NB4 (cell line): ENCODE measurements around the gene RASSF4.

Experiments used
- DNase-seq: peaks from one replicate; pipeline ENCODE4 v3.0.0; 2010; ENCODE audit warnings: low read depth
- H3K4me3 ChIP-seq: one replicate; pipeline ENCODE4 v1.5.1; 2011; ENCODE audit warnings: mild to moderate bottlenecking, low read depth, low read length, moderate library complexity
- MYC ChIP-seq: IDR thresholded peaks from 2 replicates; pipeline ENCODE4 v1.6.1; 2011; ENCODE audit warnings: low read depth, low read length
- POLR2A ChIP-seq: IDR thresholded peaks from 2 replicates; pipeline ENCODE4 v1.6.1; 2011; ENCODE audit warnings: mild to moderate bottlenecking; ENCODE audit not compliant: insufficient read length; ENCODE audit errors: extremely low read depth
- TF ChIP-seq, protein P1 (sequence below): IDR thresholded peaks from 2 replicates; pipeline ENCODE4 v1.6.1; 2011; ENCODE audit warnings: low read depth, low read length
- TF ChIP-seq, protein P2 (sequence below): IDR thresholded peaks from one replicate; pipeline ENCODE4 v1.5.1; 2012; ENCODE audit warnings: low read depth, low read length

The RASSF4 gene

DNA sequence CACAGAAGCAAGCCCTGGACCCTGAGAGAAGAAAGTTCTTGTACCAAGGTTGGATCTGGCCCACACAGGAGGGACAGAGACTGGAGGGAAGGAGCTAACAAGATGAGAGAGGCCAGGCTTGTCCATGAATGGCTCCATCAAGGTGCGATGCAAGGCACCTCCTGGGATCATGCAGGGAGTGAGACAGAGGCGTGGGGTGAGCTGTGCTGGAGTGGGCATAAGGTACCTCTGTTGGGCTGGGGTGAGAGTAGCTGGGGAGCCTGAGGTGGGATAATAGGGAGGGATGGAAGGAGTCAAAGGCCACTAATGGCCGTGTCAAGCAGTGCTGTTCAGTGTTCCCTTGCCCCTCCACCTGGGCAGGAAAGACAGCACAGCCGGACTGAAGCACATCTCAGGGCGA lies 38.5 kb upstream of the RASSF4 start:
- TF ChIP-seq, protein P1, sequence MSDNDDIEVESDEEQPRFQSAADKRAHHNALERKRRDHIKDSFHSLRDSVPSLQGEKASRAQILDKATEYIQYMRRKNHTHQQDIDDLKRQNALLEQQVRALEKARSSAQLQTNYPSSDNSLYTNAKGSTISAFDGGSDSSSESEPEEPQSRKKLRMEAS: no peak
- no peak for TF ChIP-seq MYC
- no peak for TF ChIP-seq POLR2A
- TF ChIP-seq, protein P2, sequence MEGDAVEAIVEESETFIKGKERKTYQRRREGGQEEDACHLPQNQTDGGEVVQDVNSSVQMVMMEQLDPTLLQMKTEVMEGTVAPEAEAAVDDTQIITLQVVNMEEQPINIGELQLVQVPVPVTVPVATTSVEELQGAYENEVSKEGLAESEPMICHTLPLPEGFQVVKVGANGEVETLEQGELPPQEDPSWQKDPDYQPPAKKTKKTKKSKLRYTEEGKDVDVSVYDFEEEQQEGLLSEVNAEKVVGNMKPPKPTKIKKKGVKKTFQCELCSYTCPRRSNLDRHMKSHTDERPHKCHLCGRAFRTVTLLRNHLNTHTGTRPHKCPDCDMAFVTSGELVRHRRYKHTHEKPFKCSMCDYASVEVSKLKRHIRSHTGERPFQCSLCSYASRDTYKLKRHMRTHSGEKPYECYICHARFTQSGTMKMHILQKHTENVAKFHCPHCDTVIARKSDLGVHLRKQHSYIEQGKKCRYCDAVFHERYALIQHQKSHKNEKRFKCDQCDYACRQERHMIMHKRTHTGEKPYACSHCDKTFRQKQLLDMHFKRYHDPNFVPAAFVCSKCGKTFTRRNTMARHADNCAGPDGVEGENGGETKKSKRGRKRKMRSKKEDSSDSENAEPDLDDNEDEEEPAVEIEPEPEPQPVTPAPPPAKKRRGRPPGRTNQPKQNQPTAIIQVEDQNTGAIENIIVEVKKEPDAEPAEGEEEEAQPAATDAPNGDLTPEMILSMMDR: no peak
- H3K4me3 ChIP-seq: no peak overlapping the region
- no peak for DNase-seq

DNA sequence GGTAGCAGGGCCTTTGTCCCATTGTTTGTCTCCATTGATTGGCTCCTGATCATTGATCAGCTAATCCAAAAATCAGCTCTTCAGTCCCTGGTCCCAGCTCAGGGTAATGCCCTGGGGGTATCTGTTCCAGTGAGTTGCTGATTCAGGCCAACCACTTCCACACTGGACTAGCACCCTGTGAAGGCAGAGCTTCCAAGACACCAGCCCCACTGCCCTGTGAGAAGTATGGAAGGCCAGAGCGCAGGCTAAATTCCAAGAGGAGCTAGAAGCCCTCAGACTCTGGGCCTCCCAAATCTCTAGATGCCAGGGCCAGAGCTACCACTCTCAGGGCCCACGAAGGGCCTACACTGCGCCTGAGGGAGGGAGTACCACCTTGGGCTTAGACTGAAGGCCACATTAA lies 38.1 kb upstream of the RASSF4 start:
- no peak for DNase-seq

DNA sequence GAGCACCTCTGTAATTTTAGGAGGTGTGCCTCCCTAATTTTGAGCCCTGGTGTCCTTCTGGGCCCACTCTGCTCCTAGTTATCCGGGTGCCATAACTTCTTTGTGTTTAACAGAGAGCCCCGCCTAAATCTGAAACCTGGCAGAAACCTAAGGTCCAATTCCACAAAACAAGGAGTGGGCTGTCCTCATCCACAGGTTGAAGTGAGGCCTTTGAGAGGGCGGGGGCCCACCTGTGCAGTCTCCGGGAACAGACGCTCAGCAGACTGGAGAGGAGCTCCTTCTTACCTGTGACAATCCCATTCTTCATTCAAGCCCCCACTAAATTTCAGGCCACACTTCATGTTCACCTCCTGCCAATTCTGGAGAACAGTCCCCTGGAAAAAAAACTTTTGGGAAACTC lies 37.6 kb upstream of the RASSF4 start:
- DNase-seq: no peak
- TF ChIP-seq POLR2A (no peak), MYC (no peak)
- TF ChIP-seq, protein P2: no peak
- TF ChIP-seq, protein P1: no peak

More for the DNA sequence above, 38.1 kb upstream of the RASSF4 start:
- no peak for TF ChIP-seq MYC
- TF ChIP-seq, protein P1: no peak
- TF ChIP-seq, protein P2: no peak
- no peak overlapping the region for H3K4me3 ChIP-seq

DNA sequence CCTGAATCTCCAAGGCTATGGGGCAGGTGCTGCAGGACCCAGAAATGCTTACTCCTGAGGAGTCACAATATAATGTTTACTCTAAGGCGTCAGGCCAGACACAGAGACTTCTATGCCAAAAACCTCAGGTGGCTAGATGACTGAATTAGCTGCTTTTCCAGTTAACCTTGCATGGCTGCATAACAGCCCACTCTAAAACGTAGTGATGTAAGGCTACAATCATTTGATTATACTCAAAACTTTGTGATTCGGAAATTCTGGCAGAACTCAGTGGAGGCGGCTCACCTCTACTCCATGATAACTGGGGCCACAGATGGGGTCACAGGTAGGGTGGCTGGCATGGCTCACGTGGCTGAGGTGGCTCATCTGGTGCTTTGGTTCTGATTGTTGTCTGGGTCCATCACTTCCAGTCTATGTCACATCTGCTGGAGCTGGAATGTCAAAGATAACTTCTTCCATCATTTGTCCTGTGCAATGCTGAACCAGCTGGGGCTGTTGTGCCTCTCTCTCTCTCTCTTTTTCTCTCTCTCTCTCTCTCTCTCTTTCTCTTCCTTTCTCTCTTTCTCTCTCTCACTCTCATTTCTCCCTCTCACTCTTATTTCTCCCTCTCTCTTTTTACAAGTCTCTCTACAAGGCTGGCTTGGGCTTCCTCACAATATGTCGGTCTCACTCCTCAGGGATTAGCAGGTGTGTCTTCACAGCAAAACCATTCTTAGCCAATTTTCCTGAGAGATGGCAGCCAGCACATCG lies 36.6 kb upstream of the RASSF4 start:
- DNase-seq: no peak
- H3K4me3 ChIP-seq: no peak overlapping the region
- no peak for TF ChIP-seq MYC

More for the DNA sequence above, 37.6 kb upstream of the RASSF4 start:
- no peak overlapping the region for H3K4me3 ChIP-seq

DNA sequence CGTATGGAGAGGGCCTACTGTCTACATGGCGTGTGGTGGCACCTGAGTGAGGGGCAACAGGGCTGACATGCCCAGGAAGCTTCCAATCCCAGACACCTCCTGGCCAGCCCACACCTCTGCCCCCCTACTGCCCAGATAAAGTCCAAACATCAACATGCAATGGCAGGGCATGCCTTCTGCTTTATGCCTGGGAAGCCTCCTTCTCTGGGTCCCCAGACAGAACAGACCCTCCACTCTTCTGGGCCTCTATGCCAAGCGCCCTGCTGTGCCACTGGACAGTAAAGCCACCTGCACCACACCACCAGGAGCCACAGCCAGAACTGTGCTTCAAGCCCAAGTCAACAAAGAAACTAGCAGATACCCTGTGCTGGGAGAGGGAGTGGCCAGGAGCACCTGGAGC lies 36.0 kb upstream of the RASSF4 start:
- H3K4me3 ChIP-seq: no peak overlapping the region
- TF ChIP-seq, protein P2: no peak
- TF ChIP-seq POLR2A (no peak), MYC (no peak)
- TF ChIP-seq, protein P1: no peak
- DNase-seq: no peak

DNA sequence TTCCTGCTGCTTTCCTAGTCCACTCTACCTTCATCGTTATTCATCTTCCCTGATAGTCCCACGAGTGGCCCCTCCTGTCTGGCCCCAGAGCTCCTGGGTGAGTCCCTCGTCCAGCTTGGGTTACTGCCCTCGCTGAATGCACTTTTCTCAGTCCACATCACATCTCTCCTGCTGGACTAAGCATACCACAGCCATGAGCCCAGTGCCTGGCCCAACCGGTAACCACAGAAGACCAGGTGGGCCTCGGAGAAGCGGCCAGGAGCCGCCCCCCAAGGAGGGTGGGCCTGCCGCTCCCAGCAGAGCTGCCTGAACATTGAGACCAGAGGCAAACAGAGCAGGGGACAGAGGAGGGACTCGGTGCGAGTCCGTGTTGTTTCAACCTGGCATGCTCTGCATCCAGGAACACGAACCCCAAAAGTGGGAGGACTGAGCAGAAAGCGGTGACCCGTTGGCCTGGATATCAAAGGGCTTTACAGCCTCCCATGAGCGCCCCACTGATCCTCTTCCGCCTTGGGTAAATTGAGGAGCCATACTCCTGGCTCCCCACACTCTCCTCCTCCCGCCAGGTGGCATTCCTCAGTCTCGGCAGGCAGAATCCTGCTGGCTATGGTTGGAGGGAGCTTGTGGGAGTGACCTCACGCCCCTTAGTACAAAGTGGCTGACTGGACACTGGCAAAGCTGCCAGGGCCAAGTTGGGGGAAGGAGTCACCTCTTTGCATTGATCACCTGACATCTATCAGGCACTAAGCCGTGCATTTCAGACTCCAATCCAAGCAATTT lies 35.2 kb upstream of the RASSF4 start:
- TF ChIP-seq, protein P1: no peak
- TF ChIP-seq, protein P2: no peak
- TF ChIP-seq POLR2A (no peak), MYC (no peak)
- H3K4me3 ChIP-seq: no peak overlapping the region
- no peak for DNase-seq
